GM23248 (cell line): ENCODE measurements around the gene NIPAL4.

Experiments used
- EZH2 ChIP-seq: fragments of 200-600 bp; sonication (generic); IDR thresholded peaks from 2 replicates; pipeline ENCODE4 v1.6.1; 2018; ENCODE audit warnings: antibody characterized with exemption, mild to moderate bottlenecking; ENCODE audit not compliant: insufficient read depth, poor library complexity, severe bottlenecking
- EZH2phosphoT487 ChIP-seq: fragments of 200-600 bp; sonication (generic); IDR thresholded peaks from 2 replicates; pipeline ENCODE4 v1.6.1; 2018; ENCODE audit warnings: antibody characterized with exemption, moderate library complexity, mild to moderate bottlenecking, low read depth; ENCODE audit not compliant: insufficient read depth

- TF ChIP-seq EZH2 (no peak), EZH2phosphoT487 (no peak)
These were observed 16.9 kb upstream of the NIPAL4 start for GRCh38 chr5:157443041-157443549.
